ENCODE data around the gene DPP4. TPM values are rescaled to one million over a fixed set of nuclear protein-coding genes. Genes with fewer than 3 reads are reported as not detected.

The DPP4 gene
- total and polyA plus RNA-seq, 2 experiments from 2014 or later: 1.5 to 2.8 TPM

DNA sequence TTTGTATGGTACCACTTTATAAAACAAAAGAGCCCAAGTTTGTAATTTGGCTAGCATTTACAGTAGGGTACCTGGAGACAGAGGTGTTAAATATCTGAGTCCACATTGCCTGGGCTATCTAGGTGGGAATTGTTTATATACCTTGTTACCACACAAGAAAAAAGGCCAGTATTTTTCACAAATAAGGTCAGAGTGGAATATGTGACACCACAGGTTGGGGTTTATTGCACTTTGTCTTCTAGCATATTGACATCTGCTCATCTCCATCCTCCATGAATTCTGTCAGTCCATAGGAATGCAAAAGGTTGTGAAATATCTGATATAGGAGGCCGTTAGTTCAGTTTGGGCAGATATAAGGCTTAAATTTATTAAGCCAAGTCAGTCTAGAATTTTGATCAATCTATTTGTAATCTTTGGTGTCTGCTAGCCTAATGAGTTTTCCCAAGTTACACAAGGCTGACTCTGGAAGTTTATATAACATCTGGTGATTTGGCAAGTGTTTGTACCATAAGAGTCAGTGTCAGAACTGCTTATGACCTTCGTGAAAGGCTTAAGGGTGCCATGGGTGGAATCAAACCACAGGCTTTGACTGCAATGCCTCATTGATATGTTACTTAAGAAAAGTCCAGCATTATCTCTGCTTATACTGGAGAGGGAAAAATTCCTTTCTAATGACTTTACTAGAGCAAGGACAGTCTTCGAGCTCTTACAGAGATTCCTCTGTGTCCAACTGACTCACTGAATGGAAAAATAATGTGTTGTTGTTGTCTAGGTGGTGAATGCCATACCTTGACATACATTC is 11.3 kb upstream of the DPP4 start (continued):
- TF ChIP-seq, protein P1, sequence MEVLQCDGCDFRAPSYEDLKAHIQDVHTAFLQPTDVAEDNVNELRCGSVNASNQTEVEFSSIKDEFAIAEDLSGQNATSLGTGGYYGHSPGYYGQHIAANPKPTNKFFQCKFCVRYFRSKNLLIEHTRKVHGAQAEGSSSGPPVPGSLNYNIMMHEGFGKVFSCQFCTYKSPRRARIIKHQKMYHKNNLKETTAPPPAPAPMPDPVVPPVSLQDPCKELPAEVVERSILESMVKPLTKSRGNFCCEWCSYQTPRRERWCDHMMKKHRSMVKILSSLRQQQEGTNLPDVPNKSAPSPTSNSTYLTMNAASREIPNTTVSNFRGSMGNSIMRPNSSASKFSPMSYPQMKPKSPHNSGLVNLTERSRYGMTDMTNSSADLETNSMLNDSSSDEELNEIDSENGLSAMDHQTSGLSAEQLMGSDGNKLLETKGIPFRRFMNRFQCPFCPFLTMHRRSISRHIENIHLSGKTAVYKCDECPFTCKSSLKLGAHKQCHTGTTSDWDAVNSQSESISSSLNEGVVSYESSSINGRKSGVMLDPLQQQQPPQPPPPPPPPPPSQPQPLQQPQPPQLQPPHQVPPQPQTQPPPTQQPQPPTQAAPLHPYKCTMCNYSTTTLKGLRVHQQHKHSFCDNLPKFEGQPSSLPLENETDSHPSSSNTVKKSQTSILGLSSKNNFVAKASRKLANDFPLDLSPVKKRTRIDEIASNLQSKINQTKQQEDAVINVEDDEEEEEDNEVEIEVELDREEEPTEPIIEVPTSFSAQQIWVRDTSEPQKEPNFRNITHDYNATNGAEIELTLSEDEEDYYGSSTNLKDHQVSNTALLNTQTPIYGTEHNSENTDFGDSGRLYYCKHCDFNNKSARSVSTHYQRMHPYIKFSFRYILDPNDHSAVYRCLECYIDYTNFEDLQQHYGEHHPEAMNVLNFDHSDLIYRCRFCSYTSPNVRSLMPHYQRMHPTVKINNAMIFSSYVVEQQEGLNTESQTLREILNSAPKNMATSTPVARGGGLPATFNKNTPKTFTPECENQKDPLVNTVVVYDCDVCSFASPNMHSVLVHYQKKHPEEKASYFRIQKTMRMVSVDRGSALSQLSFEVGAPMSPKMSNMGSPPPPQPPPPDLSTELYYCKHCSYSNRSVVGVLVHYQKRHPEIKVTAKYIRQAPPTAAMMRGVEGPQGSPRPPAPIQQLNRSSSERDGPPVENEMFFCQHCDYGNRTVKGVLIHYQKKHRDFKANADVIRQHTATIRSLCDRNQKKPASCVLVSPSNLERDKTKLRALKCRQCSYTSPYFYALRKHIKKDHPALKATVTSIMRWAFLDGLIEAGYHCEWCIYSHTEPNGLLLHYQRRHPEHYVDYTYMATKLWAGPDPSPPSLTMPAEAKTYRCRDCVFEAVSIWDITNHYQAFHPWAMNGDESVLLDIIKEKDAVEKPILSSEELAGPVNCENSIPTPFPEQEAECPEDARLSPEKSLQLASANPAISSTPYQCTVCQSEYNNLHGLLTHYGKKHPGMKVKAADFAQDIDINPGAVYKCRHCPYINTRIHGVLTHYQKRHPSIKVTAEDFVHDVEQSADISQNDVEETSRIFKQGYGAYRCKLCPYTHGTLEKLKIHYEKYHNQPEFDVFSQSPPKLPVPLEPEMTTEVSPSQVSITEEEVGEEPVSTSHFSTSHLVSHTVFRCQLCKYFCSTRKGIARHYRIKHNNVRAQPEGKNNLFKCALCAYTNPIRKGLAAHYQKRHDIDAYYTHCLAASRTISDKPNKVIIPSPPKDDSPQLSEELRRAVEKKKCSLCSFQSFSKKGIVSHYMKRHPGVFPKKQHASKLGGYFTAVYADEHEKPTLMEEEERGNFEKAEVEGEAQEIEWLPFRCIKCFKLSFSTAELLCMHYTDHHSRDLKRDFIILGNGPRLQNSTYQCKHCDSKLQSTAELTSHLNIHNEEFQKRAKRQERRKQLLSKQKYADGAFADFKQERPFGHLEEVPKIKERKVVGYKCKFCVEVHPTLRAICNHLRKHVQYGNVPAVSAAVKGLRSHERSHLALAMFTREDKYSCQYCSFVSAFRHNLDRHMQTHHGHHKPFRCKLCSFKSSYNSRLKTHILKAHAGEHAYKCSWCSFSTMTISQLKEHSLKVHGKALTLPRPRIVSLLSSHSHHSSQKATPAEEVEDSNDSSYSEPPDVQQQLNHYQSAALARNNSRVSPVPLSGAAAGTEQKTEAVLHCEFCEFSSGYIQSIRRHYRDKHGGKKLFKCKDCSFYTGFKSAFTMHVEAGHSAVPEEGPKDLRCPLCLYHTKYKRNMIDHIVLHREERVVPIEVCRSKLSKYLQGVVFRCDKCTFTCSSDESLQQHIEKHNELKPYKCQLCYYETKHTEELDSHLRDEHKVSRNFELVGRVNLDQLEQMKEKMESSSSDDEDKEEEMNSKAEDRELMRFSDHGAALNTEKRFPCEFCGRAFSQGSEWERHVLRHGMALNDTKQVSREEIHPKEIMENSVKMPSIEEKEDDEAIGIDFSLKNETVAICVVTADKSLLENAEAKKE (CRISPR knock-in tag; IDR thresholded peaks at IDR 0.05): no peak
- TF ChIP-seq EZH2 (IDR thresholded peaks at IDR 0.05; ENCODE audit: low read depth, unreplicated experiment) (no peak), CREB1 (CRISPR knock-in tag; IDR thresholded peaks at IDR 0.05; ENCODE audit: low read depth) (no peak), NANOG (IDR thresholded peaks at IDR 0.05; ENCODE audit: borderline replicate concordance) (no peak), JUNB (IDR thresholded peaks at IDR 0.05; ENCODE audit: unreplicated experiment) (no peak)
- TF ChIP-seq, protein P2, sequence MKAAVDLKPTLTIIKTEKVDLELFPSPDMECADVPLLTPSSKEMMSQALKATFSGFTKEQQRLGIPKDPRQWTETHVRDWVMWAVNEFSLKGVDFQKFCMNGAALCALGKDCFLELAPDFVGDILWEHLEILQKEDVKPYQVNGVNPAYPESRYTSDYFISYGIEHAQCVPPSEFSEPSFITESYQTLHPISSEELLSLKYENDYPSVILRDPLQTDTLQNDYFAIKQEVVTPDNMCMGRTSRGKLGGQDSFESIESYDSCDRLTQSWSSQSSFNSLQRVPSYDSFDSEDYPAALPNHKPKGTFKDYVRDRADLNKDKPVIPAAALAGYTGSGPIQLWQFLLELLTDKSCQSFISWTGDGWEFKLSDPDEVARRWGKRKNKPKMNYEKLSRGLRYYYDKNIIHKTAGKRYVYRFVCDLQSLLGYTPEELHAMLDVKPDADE (IDR thresholded peaks at IDR 0.05): no peak
- TF ChIP-seq, protein P3, sequence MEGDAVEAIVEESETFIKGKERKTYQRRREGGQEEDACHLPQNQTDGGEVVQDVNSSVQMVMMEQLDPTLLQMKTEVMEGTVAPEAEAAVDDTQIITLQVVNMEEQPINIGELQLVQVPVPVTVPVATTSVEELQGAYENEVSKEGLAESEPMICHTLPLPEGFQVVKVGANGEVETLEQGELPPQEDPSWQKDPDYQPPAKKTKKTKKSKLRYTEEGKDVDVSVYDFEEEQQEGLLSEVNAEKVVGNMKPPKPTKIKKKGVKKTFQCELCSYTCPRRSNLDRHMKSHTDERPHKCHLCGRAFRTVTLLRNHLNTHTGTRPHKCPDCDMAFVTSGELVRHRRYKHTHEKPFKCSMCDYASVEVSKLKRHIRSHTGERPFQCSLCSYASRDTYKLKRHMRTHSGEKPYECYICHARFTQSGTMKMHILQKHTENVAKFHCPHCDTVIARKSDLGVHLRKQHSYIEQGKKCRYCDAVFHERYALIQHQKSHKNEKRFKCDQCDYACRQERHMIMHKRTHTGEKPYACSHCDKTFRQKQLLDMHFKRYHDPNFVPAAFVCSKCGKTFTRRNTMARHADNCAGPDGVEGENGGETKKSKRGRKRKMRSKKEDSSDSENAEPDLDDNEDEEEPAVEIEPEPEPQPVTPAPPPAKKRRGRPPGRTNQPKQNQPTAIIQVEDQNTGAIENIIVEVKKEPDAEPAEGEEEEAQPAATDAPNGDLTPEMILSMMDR (conservative IDR thresholded peaks at IDR 0.05; ENCODE audit: low read depth in 2 of 2): no peak

All from GM23338 (cell line).